ENCODE results near the gene RFX3.
"Not testable (repeated sequence)": the region's sequence is repeated elsewhere in the genome, so short reads cannot be mapped to it uniquely, and the experiment has no call there.

RFX3 gene

GRCh38 chr9:3342159-3342777 lies 183.5 kb downstream of the RFX3 start:
- DNase-seq = no peak

- peak in 1 of 5 donors; percentile 23 for DNase-seq
Measured at GRCh38 chr9:3337515-3338225, 188.1 kb downstream of the RFX3 start.

GRCh38 chr9:3336951-3337350 lies 188.8 kb downstream of the RFX3 start:
- no peak for DNase-seq

GRCh38 chr9:3332802-3333201 lies 193.0 kb downstream of the RFX3 start:
- DNase-seq = no peak

GRCh38 chr9:3331801-3332200 lies 194.0 kb downstream of the RFX3 start:
- no peak for DNase-seq

GRCh38 chr9:3330792-3331420 lies 194.9 kb downstream of the RFX3 start:
- DNase-seq = no peak

GRCh38 chr9:3329361-3329760 lies 196.4 kb downstream of the RFX3 start:
- DNase-seq = no peak

GRCh38 chr9:3323714-3324113 lies 202.1 kb downstream of the RFX3 start:
- DNase-seq = no peak

- DNase-seq = no peak
Measured at GRCh38 chr9:3321186-3321585, 204.6 kb downstream of the RFX3 start.

- not testable (repeated sequence) for DNase-seq
Measured at GRCh38 chr9:3312595-3312994, 213.2 kb downstream of the RFX3 start.

GRCh38 chr9:3308609-3309008 lies 217.2 kb downstream of the RFX3 start:
- DNase-seq = no peak

GRCh38 chr9:3304388-3304787 lies 221.4 kb downstream of the RFX3 start:
- DNase-seq = not testable (repeated sequence)

GRCh38 chr9:3299872-3300271 lies 225.9 kb downstream of the RFX3 start:
- no peak for DNase-seq

- DNase-seq = no peak
Measured at GRCh38 chr9:3296536-3296935, 229.3 kb downstream of the RFX3 start.

GRCh38 chr9:3292311-3292710 lies 233.5 kb downstream of the RFX3 start:
- no peak for DNase-seq

GRCh38 chr9:3290231-3290840 lies 235.5 kb downstream of the RFX3 start:
- DNase-seq = no peak

- DNase-seq = no peak
Measured at GRCh38 chr9:3288686-3289085, 237.1 kb downstream of the RFX3 start.

GRCh38 chr9:3285365-3286161 lies 240.2 kb downstream of the RFX3 start:
- no peak for DNase-seq

GRCh38 chr9:3282365-3282764 lies 243.4 kb downstream of the RFX3 start:
- no peak for DNase-seq

- no peak for DNase-seq
Measured at GRCh38 chr9:3281399-3281798, 244.4 kb downstream of the RFX3 start.

GRCh38 chr9:3277200-3277599 lies 248.6 kb downstream of the RFX3 start:
- no peak for DNase-seq

GRCh38 chr9:3271581-3271980 lies 254.2 kb downstream of the RFX3 start:
- no peak for DNase-seq

GRCh38 chr9:3271157-3271556 lies 254.6 kb downstream of the RFX3 start:
- no peak for DNase-seq

All from T-helper 1 cell (primary cell).